Sigmoid colon (tissue), 7 donors: Measurements from ENCODE around the gene CDK19. TPM values are rescaled to one million over a fixed set of nuclear protein-coding genes. Genes with fewer than 3 reads are reported as not detected.

ENCODE experiments used
- DNase-seq: peaks from one replicate; pipeline ENCODE4 v3.0.0-alpha.2; 2019
- H3K27ac ChIP-seq, 4 donors: fragments of 200-600 bp; sonication (generic); one replicate each; pipeline ENCODE4 v1.5.1; 2016 to 2019; ENCODE audit warnings: mild to moderate bottlenecking in 1 of 4
- H3K27me3 ChIP-seq, 3 donors: fragments of 200-600 bp; sonication (generic); one replicate each; pipeline ENCODE4 v1.5.1; 2019; ENCODE audit warnings: mild to moderate bottlenecking in 1 of 3
- H3K36me3 ChIP-seq, 4 donors: fragments of 200-600 bp; sonication (generic); one replicate each; pipeline ENCODE4 v1.5.1; 2016 to 2019
- H3K4me1 ChIP-seq, 4 donors: fragments of 200-600 bp; sonication (generic); one replicate each; pipeline ENCODE4 v1.5.1; 2017 to 2019
- H3K4me3 ChIP-seq, 4 donors: fragments of 200-600 bp; sonication (generic); one replicate each; pipeline ENCODE4 v1.5.1; 2017 to 2019; ENCODE audit warnings: mild to moderate bottlenecking in 2 of 4, moderate library complexity in 1 of 4
- H3K9me3 ChIP-seq, 4 donors: fragments of 200-600 bp in 3 of 4; sonication (generic) in 3 of 4; one replicate each; pipeline versions ENCODE4 v1.5.1 to v1.6.1; 2013 to 2019
- CTCF ChIP-seq, 4 experiments: fragments of 450-650 bp in 3 of 4; fragments of 200-600 bp in 1 of 4; IDR thresholded peaks; one replicate each; pipeline ENCODE4 v1.5.1; 2016 to 2019; ENCODE audit warnings: antibody characterized with exemption in 4 of 4, mild to moderate bottlenecking in 3 of 4, moderate library complexity in 2 of 4
- EP300 ChIP-seq, 4 donors: sonication (generic); formaldehyde crosslinking; IDR thresholded peaks; one replicate each; pipeline ENCODE4 v1.6.1; 2017; ENCODE audit warnings: antibody characterized with exemption in 4 of 4
- POLR2A ChIP-seq, 2 donors: fragments of 450-650 bp; IDR thresholded peaks; one replicate each; pipeline ENCODE4 v1.6.1; 2016; ENCODE audit warnings: antibody characterized with exemption in 2 of 2, mild to moderate bottlenecking in 2 of 2, moderate library complexity in 2 of 2
- POLR2AphosphoS5 ChIP-seq, 4 donors: sonication (generic); formaldehyde crosslinking; IDR thresholded peaks; one replicate each; pipeline ENCODE4 v1.6.1; 2017; ENCODE audit warnings: antibody characterized with exemption in 4 of 4
- WGBS, 2 donors: extraction: QIAGEN DNeasy Blood & Tissue Kit; methylation state at CpG; one replicate each; pipeline ENCODE4 v1.1.7; 2013; 5-methylcytosine and 5-hydroxymethylcytosine counted together
- intact Hi-C: fragments of 100-400 bp; cut with DNase I; formaldehyde crosslinking; loops from one replicate; pipeline ENCODE4 v1.15.1; 2023
- polyA plus RNA-seq, 3 donors: library from polyadenylated mRNA; stranded (reverse); fragments of 200-250 nt; gene quantifications; one replicate each; pipeline ENCODE4 v1.2.3, GENCODE V29; 2013
- total RNA-seq, 4 donors: library from RNA; depleted of rRNA; stranded (reverse); fragments of >200 nt; gene quantifications; one replicate each; pipeline ENCODE4 v1.1.0, GENCODE V29; 2016
- donor health status: healthy with polysubstance abuse.
- donor health status: Bipolar disorder and iron deficiency.
- donor health status: healthy.

The CDK19 gene
- total and polyA plus RNA-seq, 7 donors = 6.7 to 17.8 (median 12.1) TPM

GRCh38 chr6:110703906-110704594 is 111.2 kb downstream of the CDK19 start:
- TF ChIP-seq EP300 (IDR thresholded peaks at IDR 0.05) (no peak), POLR2A (IDR thresholded peaks at IDR 0.05) (no peak), POLR2AphosphoS5 (IDR thresholded peaks at IDR 0.05) (no peak), CTCF (IDR thresholded peaks at IDR 0.05) (no peak)
- no peak overlapping the region for H3K4me3 ChIP-seq
- H3K4me1 ChIP-seq = no peaks in the 10 kb centered on the region
- no peaks in the 10 kb centered on the region for H3K9me3 ChIP-seq
- H3K36me3 ChIP-seq = no peaks in the 10 kb centered on the region
- no peaks in the 10 kb centered on the region for H3K27me3 ChIP-seq
- intact Hi-C loops = no loop called here
- no peak overlapping the region for H3K27ac ChIP-seq
- no peak for DNase-seq

GRCh38 chr6:110703010-110703905 is 112.0 kb downstream of the CDK19 start:
- Histone ChIP-seq H3K27ac (no peak overlapping the region), H3K36me3 (no peaks in the 10 kb centered on the region), H3K4me3 (no peak overlapping the region), H3K9me3 (no peaks in the 10 kb centered on the region), H3K4me1 (no peaks in the 10 kb centered on the region), H3K27me3 (no peaks in the 10 kb centered on the region)
- intact Hi-C loops = no loop called here
- WGBS, 2 donors = 46% methylated on average over 2 of the region's 2 CpGs
- no peak for DNase-seq
- no peak for TF ChIP-seq POLR2A (IDR thresholded peaks at IDR 0.05)
- no peak for TF ChIP-seq POLR2AphosphoS5 (IDR thresholded peaks at IDR 0.05)
- TF ChIP-seq EP300 (IDR thresholded peaks at IDR 0.05) = no peak
- TF ChIP-seq CTCF (IDR thresholded peaks at IDR 0.05) = no peak

GRCh38 chr6:110699780-110700179 is 115.5 kb downstream of the CDK19 start:
- no peaks in the 10 kb centered on the region for H3K36me3 ChIP-seq
- H3K9me3 ChIP-seq = no peaks in the 10 kb centered on the region
- no peak overlapping the region for H3K27ac ChIP-seq
- H3K27me3 ChIP-seq = no peaks in the 10 kb centered on the region
- no peak for TF ChIP-seq EP300 (IDR thresholded peaks at IDR 0.05)
- no peak for TF ChIP-seq POLR2A (IDR thresholded peaks at IDR 0.05)
- no peak for TF ChIP-seq POLR2AphosphoS5 (IDR thresholded peaks at IDR 0.05)
- no peak for TF ChIP-seq CTCF (IDR thresholded peaks at IDR 0.05)
- DNase-seq = no peak
- H3K4me3 ChIP-seq = no peak overlapping the region
- intact Hi-C loops = no loop called here
- no peaks in the 10 kb centered on the region for H3K4me1 ChIP-seq
- 90 to 94% methylated on average over 3 of the region's 3 CpGs for WGBS, 2 donors

GRCh38 chr6:110693994-110694393 is 121.3 kb downstream of the CDK19 start:
- intact Hi-C loops = no loop called here
- Histone ChIP-seq H3K36me3 (no peaks in the 10 kb centered on the region), H3K27me3 (no peaks in the 10 kb centered on the region), H3K9me3 (no peaks in the 10 kb centered on the region), H3K4me1 (no peaks in the 10 kb centered on the region), H3K27ac (no peak overlapping the region), H3K4me3 (no peak overlapping the region)
- TF ChIP-seq CTCF (IDR thresholded peaks at IDR 0.05) (no peak), POLR2A (IDR thresholded peaks at IDR 0.05) (no peak), POLR2AphosphoS5 (IDR thresholded peaks at IDR 0.05) (no peak), EP300 (IDR thresholded peaks at IDR 0.05) (no peak)
- no peak for DNase-seq
